Measurements from ENCODE around the gene SPRR5. TPM values are rescaled to one million over a fixed set of nuclear protein-coding genes. Genes with fewer than 3 reads are reported as not detected.

Gene SPRR5
- total RNA-seq, 6 experiments from 2014 or later = not detected

- WGBS (ENCODE audit: insufficient coverage, low coverage, low lambda C conversion rate, missing lambda C conversion rate) = 65% methylated on average over 5 of the region's 6 CpGs
- DNase-seq (no peak), ATAC-seq (no peak)
- H3K4me3 ChIP-seq = no peak within 1 kb of the TSS
- H3K9me3 ChIP-seq = no peaks in the 10 kb centered on the region
- no peak for TF ChIP-seq POLR2A (IDR thresholded peaks at IDR 0.05)
- no peak for TF ChIP-seq CTCF (IDR thresholded peaks at IDR 0.05)
- no peak within 1 kb of the TSS for H3K27ac ChIP-seq
- H3K27me3 ChIP-seq = no peaks in the 10 kb centered on the region
- intact Hi-C loops (cut with DNase I) = no loop called here
- no peaks in the 10 kb centered on the region for H3K4me1 ChIP-seq
- no peaks in the 10 kb centered on the region for H3K36me3 ChIP-seq
Observed at GRCh38 chr1:152970495-152970894, 23.5 kb downstream of the SPRR5 start, which contains the start of gene SPRR4. TSS of gene SPRR4 (plus strand) at chr1:152970648. CDS start at chr1:152971891, 1,243 bp downstream.

DNA sequence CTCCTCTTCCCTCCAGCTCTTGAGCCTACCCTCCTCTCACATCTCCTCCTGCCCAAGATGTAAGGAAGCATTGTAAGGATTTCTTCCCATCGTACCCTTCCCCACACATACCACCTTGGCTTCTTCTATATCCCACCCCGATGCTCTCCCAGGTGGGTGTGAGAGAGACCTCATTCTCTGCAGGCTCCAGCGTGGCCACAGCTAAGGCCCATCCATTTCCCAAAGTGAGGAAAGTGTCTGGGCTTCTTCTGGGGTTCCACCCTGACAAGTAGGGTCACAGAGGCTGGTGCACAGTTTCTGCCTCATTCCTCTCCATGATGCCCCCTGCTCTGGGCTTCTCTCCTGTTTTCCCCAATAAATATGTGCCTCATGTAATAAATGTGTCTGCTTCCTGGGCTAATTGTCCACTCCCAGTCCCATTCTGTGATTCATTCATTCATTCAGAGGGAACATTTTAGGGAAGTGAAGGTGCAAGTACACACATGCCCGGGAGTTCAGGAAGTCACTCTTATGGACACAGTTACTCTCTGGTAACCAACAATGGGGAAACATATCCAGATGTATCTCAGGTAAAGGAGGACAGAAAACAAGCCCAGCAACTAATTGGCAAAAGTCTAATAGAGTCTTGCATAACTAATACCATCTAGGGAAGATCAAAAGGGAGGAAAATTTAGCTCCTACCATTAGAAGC is 25.3 kb downstream of the SPRR5 start:
- Histone ChIP-seq H3K36me3 (no peaks in the 10 kb centered on the region), H3K4me1 (no peaks in the 10 kb centered on the region), H3K4me3 (no peak overlapping the region), H3K27ac (no peak overlapping the region), H3K27me3 (no peaks in the 10 kb centered on the region), H3K9me3 (no peaks in the 10 kb centered on the region)
- DNase-seq (no peak), ATAC-seq (no peak)
- 56% methylated on average over 4 of the region's 4 CpGs for WGBS (ENCODE audit: insufficient coverage, low coverage, low lambda C conversion rate, missing lambda C conversion rate)
- TF ChIP-seq POLR2A (IDR thresholded peaks at IDR 0.05) = no peak
- no peak for TF ChIP-seq CTCF (IDR thresholded peaks at IDR 0.05)
- intact Hi-C loops (cut with DNase I) = no loop called here

DNA sequence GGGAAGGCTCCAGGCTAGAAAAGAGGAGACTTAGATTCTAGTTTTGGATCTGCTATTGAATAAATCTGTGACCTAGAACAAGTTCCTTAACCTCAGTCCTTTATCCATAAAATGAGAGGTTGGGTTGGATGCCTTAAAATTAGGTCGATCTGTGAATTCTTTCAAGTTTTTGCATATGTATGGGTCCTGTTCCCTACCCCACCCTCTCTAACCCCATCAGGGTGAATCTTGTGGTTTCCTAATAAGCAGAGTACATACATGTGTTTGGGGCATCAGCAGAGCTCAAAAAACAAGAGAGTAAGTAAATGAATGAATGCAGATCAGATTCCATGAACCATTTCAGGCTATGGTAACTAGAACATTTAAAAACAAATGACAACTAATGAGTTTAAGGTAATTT is 29.7 kb downstream of the SPRR5 start:
- H3K36me3 ChIP-seq = no peaks in the 10 kb centered on the region
- TF ChIP-seq POLR2A (IDR thresholded peaks at IDR 0.05) (no peak), CTCF (IDR thresholded peaks at IDR 0.05) (no peak)
- no peaks in the 10 kb centered on the region for H3K9me3 ChIP-seq
- WGBS (ENCODE audit: insufficient coverage, low coverage, low lambda C conversion rate, missing lambda C conversion rate) = 8% methylated on average over 1 of the region's 1 CpG
- H3K27ac ChIP-seq = no peak overlapping the region
- ATAC-seq (no peak), DNase-seq (no peak)
- no peak overlapping the region for H3K4me3 ChIP-seq
- H3K27me3 ChIP-seq = no peaks in the 10 kb centered on the region
- H3K4me1 ChIP-seq = no peaks in the 10 kb centered on the region
- intact Hi-C loops (cut with DNase I) = no loop called here

DNA sequence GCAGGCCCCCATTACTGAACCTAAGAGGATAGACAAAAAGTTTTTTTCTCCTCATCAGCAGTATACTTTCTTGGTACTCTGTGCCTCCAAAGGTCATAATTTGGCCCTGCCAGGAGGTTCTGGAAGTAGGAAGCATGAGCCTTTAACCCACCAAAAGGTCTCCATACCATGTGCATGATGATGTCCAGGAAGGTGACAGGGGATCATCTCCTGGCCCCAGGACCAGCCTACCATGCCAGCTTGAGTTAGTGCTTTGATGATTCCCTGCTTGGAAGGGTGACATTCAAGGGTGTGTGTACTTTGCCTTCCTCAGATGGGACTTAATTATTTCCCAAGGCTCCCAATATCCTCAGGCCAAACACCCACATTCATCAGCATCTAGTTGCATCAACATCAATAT is 30.6 kb downstream of the SPRR5 start:
- H3K4me1 ChIP-seq = no peaks in the 10 kb centered on the region
- H3K9me3 ChIP-seq = no peaks in the 10 kb centered on the region
- intact Hi-C loops (cut with DNase I) = no loop called here
- DNase-seq (no peak), ATAC-seq (no peak)
- no peak overlapping the region for H3K27ac ChIP-seq
- no peaks in the 10 kb centered on the region for H3K36me3 ChIP-seq
- TF ChIP-seq CTCF (IDR thresholded peaks at IDR 0.05) = no peak
- no peak for TF ChIP-seq POLR2A (IDR thresholded peaks at IDR 0.05)
- H3K4me3 ChIP-seq = no peak overlapping the region
- no peaks in the 10 kb centered on the region for H3K27me3 ChIP-seq

GRCh38 chr1:152980676-152981075 is 33.7 kb downstream of the SPRR5 start:
- Histone ChIP-seq H3K36me3 (no peaks in the 10 kb centered on the region), H3K4me1 (no peaks in the 10 kb centered on the region), H3K9me3 (no peaks in the 10 kb centered on the region), H3K27me3 (no peaks in the 10 kb centered on the region), H3K4me3 (no peak overlapping the region), H3K27ac (no peak overlapping the region)
- no peak for DNase-seq
- intact Hi-C loops (cut with DNase I) = no loop called here
- no peak for ATAC-seq
- WGBS (ENCODE audit: insufficient coverage, low coverage, low lambda C conversion rate, missing lambda C conversion rate) = no CpG with 5 or more reads among the region's 1 CpG
- TF ChIP-seq CTCF (IDR thresholded peaks at IDR 0.05) (no peak), POLR2A (IDR thresholded peaks at IDR 0.05) (no peak)
